T-helper 2 cell treated with Interferon-gamma antibody and Interleukin-4, amounts not matched to agents 5 μg/mL and 100 μg/mL, for 36 hours (primary cell): Measurements from ENCODE around the gene USP22.

ENCODE experiments used
- DNase-seq: peaks from one replicate; pipeline ENCODE4 v3.0.0; 2021; ENCODE audit warnings: low spot score
- H3K27ac Mint-ChIP-seq: one replicate; pipeline ENCODE4 v1.8.0; 2021; ENCODE audit warnings: mild to moderate bottlenecking, mixed read lengths
- H3K27me3 Mint-ChIP-seq: one replicate; pipeline ENCODE4 v1.8.0; 2021; ENCODE audit warnings: low read depth, mixed read lengths
- H3K36me3 Mint-ChIP-seq: one replicate; pipeline ENCODE4 v1.8.0; 2021; ENCODE audit warnings: low read depth, mixed read lengths
- H3K4me1 Mint-ChIP-seq: one replicate; pipeline ENCODE4 v1.8.0; 2021; ENCODE audit warnings: low read depth, mixed read lengths
- H3K4me3 Mint-ChIP-seq: one replicate; pipeline ENCODE4 v1.8.0; 2022; ENCODE audit warnings: mild to moderate bottlenecking, moderate library complexity, mixed read lengths
- H3K9me3 Mint-ChIP-seq: one replicate; pipeline ENCODE4 v1.8.0; 2021; ENCODE audit warnings: mixed read lengths

Gene USP22

DNA sequence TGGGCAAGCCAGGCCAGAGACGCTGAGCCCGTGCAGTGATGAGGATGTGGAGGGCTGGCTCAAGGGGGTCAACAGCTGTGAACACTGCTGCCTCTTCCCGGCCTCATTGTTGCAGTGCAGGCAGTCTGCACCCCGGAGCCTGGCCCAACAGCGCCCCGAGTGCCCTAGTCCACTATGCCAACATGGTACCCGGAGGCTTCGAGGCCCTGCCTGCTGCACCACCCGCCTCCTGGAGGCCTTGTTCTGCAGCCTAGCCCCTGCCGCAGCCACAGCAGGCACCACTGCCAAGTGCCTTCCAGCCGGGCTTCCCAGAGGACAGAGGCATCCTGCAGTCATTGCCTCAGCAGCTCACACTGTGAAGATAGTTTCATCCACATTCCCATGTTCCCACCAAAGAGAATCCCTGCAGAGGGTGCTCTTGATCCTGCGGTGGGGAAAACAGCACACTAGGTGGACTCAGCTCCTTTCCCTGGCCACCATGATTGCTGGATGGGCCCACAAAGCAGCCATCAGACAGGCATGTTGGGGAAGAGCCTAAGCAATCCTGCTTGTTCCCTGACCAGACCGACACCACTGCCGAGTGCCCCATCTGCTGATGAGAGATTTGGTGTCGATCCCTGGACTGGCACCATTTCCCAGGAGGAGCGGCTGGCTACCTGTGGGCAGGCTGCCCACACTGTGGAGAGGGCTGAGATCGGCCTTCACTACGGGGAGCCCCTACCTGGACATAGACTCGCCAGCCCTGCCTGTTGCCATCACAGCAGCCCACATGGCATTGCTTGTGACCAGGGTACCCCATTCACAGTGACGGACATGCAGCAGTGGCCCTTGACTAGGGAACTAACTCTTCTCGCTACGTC is 44.9 kb downstream of the USP22 start:
- no peak overlapping the region for H3K4me3 Mint-ChIP-seq
- H3K4me1 Mint-ChIP-seq: peaks cover 33% of the 10 kb centered on the region
- no peak overlapping the region for H3K27ac Mint-ChIP-seq
- no peaks in the 10 kb centered on the region for H3K27me3 Mint-ChIP-seq
- peaks cover 21% of the 10 kb centered on the region for H3K36me3 Mint-ChIP-seq
- H3K9me3 Mint-ChIP-seq: no peaks in the 10 kb centered on the region
- no peak for DNase-seq

- peaks cover 33% of the 10 kb centered on the region for H3K4me1 Mint-ChIP-seq
- H3K27ac Mint-ChIP-seq: no peak overlapping the region
- H3K36me3 Mint-ChIP-seq: peaks cover 16% of the 10 kb centered on the region
- DNase-seq: no peak
- H3K4me3 Mint-ChIP-seq: no peak overlapping the region
- no peaks in the 10 kb centered on the region for H3K27me3 Mint-ChIP-seq
- no peaks in the 10 kb centered on the region for H3K9me3 Mint-ChIP-seq
Measured at GRCh38 chr17:20996724-20997615, 45.8 kb downstream of the USP22 start.

- H3K36me3 Mint-ChIP-seq: peaks cover 9% of the 10 kb centered on the region
Measured at GRCh38 chr17:20995873-20996723, 46.7 kb downstream of the USP22 start.

GRCh38 chr17:20995164-20995872 is 47.5 kb downstream of the USP22 start:
- H3K27me3 Mint-ChIP-seq: no peaks in the 10 kb centered on the region
- no peaks in the 10 kb centered on the region for H3K9me3 Mint-ChIP-seq
- H3K4me3 Mint-ChIP-seq: no peak overlapping the region
- H3K4me1 Mint-ChIP-seq: peaks cover 22% of the 10 kb centered on the region
- H3K27ac Mint-ChIP-seq: no peak overlapping the region
- DNase-seq: no peak
- peaks cover 7% of the 10 kb centered on the region for H3K36me3 Mint-ChIP-seq

More at GRCh38 chr17:20995873-20996723, 46.7 kb downstream of the USP22 start:
- no peak for DNase-seq
- Mint-ChIP-seq H3K4me3 (no peak overlapping the region), H3K27me3 (no peaks in the 10 kb centered on the region), H3K4me1 (peaks cover 25% of the 10 kb centered on the region), H3K9me3 (no peaks in the 10 kb centered on the region), H3K27ac (no peak overlapping the region)

DNA sequence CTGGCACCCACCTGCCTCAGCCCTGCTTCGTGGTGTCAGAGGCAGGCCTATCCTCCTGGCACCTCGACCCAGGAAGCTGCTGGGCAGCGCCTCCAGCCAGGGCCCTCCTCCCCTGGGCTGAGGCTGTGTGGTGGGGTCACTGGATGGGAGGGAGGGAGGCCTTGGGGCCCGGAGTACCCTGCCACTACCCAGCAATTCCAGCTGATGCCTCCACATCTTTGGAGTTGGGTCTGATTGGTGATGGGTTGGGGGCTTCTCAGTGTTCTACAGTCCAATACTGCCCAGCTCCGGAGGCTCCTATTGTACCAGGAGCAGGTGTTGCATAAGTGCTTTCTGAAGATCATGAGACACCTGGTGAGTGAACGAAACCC is 48.0 kb downstream of the USP22 start:
- Mint-ChIP-seq H3K9me3 (no peaks in the 10 kb centered on the region), H3K36me3 (peaks cover 7% of the 10 kb centered on the region), H3K27ac (no peak overlapping the region), H3K4me1 (peaks cover 18% of the 10 kb centered on the region), H3K27me3 (no peaks in the 10 kb centered on the region), H3K4me3 (no peak overlapping the region)
- DNase-seq: no peak

DNA sequence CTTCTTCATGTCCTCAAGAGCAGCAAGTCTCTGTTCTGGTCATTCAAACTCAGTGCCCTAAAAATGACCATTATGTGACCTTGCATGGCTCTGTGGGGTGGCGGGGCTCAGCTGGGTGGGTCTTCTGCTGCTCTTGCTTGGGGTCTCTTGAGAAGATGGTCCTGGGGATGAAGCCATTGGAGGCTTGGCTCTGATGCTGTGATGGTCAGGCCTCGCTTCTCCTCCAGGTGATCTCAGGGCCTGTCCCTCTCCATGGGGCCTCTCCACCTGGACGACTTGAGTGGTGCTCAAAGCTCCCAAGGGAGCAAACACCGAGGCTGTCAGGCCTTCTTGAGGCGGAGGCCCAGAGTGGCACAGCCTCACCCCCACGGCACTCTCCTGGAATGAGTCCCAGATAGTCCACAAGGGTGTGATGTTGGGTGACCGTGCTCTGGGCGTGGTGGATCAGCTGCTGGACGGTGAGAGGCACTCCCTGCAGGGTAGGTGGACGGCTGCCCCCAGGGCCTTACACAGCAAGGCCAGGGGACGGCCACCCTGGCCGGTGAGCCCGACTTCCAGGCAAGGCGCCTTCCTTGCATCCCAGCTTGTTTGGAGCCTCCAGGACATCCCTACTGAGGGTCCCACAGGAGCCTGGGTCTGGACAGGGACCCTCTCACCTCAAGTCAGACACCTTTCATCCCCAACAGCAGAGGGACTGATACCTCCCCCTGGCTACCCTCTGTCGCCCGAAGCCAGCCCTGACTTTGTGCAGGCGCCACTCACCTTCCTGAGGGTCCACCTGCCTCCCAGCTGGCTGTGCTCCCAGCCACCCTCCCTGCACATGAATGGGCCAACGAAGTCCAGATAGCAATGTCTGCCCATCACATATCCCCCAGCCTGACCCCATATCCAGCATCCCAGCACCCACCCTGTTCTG is 48.7 kb downstream of the USP22 start:
- Mint-ChIP-seq H3K9me3 (no peaks in the 10 kb centered on the region), H3K4me3 (no peak overlapping the region), H3K27me3 (no peaks in the 10 kb centered on the region), H3K36me3 (peaks cover 4% of the 10 kb centered on the region), H3K4me1 (peaks cover 14% of the 10 kb centered on the region), H3K27ac (no peak overlapping the region)
- DNase-seq: no peak

- H3K9me3 Mint-ChIP-seq: no peaks in the 10 kb centered on the region
- peaks cover 7% of the 10 kb centered on the region for H3K4me1 Mint-ChIP-seq
- no peak overlapping the region for H3K27ac Mint-ChIP-seq
- H3K4me3 Mint-ChIP-seq: no peak overlapping the region
- no peaks in the 10 kb centered on the region for H3K27me3 Mint-ChIP-seq
- no peaks in the 10 kb centered on the region for H3K36me3 Mint-ChIP-seq
- DNase-seq: peak; percentile 35
Measured at GRCh38 chr17:20992987-20993862, 49.6 kb downstream of the USP22 start.

- H3K27ac Mint-ChIP-seq: no peak overlapping the region
Measured at GRCh38 chr17:20992416-20992815, 50.4 kb downstream of the USP22 start.

GRCh38 chr17:20991276-20992037 is 51.4 kb downstream of the USP22 start:
- no peak overlapping the region for H3K4me3 Mint-ChIP-seq

More at GRCh38 chr17:20992416-20992815, 50.4 kb downstream of the USP22 start:
- Mint-ChIP-seq H3K27me3 (no peaks in the 10 kb centered on the region), H3K4me3 (no peak overlapping the region), H3K4me1 (peaks cover 7% of the 10 kb centered on the region), H3K36me3 (no peaks in the 10 kb centered on the region), H3K9me3 (no peaks in the 10 kb centered on the region)
- DNase-seq: no peak

DNA sequence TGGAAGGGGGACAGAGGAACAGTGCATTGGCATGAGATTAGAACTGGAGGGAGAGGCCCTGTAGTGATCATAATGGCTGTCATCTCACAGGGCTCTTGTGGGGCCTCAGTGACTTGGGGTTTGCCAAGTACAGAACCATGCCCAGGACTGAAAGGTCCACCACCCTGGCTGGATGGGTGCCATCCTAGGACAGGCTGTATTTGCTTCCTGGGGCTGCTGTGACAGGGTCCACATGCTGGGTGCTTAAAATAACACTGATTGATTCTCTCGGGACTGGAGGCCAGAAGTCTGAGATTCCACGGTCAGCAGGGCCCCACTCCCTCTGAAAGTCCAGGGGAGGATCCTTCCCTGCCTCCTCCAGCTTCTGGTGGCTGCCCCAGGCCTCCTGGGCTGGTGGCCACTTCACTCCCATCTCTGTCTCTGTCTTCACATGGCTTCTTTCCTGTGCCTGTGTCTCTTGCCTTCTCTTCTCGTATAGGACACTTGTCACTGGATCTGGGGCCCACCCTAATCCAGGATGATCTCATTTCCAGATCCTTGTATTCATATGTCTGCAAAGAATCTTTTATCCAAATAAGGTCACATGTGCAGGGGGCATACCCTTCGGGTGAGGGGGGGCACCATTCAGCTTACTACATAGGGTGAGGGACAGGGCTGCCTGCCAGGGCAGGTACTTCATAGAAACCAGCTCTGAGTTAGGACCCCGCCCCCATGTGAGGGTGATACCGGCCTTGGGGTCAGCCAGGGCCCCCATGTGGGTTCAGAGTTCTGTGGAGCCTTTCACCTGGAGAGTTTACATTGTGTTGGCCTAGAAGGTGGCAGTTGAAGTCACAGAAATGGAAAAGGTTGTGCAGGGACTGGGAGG is 52.6 kb downstream of the USP22 start:
- no peak overlapping the region for H3K27ac Mint-ChIP-seq
- H3K4me3 Mint-ChIP-seq: no peak overlapping the region
- H3K4me1 Mint-ChIP-seq: peaks cover 7% of the 10 kb centered on the region

More at GRCh38 chr17:20991276-20992037, 51.4 kb downstream of the USP22 start:
- peaks cover 7% of the 10 kb centered on the region for H3K4me1 Mint-ChIP-seq
- H3K9me3 Mint-ChIP-seq: no peaks in the 10 kb centered on the region
- H3K36me3 Mint-ChIP-seq: no peaks in the 10 kb centered on the region
- H3K27ac Mint-ChIP-seq: no peak overlapping the region
- no peaks in the 10 kb centered on the region for H3K27me3 Mint-ChIP-seq
- DNase-seq: no peak

More for the DNA sequence above, 52.6 kb downstream of the USP22 start:
- DNase-seq: no peak
- H3K9me3 Mint-ChIP-seq: no peaks in the 10 kb centered on the region
- H3K27me3 Mint-ChIP-seq: no peaks in the 10 kb centered on the region
- H3K36me3 Mint-ChIP-seq: no peaks in the 10 kb centered on the region
